ENCODE results near the gene LAMA5. TPM values are rescaled to one million over a fixed set of nuclear protein-coding genes. Genes with fewer than 3 reads are reported as not detected.

Gene LAMA5
- polyA plus RNA-seq, 3 donors, result 46.3 to 364 (median 81.1) TPM

DNA sequence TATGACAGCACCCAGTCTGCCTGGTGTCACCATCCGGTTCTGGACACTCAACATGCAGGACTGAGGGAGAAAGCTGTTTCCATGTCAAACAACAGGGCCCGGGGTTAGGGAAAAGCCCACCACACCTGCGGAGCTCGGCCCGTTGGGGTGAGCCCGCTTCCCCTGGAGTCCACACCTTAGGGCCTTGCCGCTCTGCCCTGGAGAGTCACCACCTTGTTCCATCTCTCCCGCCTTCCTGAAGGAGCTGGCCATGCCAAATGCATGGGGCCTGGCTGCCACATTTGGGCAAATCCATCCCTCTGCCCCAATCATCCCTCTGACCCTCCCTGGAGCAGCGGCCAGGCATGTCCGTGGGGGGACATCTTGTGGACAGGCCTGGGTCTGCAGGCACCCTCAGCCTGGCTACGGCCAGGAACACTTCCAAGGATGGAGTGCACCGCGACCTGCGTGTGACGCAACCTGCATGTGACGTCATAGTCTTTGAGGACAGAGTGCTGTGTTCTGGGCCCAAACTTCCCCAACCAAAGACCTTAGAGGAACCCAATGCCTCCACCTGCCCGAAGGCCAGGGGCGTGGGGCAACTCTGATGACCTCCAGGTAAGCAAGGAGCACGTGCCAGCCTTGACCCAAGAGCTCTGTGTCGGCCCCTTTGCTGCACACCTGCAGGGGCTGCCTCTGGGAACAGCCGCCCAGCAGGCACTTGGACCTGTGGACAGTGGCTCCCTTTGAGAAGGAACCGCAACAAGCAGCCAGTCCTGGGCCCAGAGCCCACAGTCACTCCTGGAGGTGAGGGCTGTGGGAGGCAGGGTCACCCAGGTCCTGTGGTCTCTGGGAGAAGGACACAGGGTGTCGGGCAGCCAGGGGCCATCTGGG, 38.2 kb upstream of the LAMA5 start:
- 68% methylated on average over 23 of the region's 23 CpGs for WGBS, 3 donors
- no peak overlapping the region for H3K27ac ChIP-seq (ENCODE audit: low read depth, low read length)

DNA sequence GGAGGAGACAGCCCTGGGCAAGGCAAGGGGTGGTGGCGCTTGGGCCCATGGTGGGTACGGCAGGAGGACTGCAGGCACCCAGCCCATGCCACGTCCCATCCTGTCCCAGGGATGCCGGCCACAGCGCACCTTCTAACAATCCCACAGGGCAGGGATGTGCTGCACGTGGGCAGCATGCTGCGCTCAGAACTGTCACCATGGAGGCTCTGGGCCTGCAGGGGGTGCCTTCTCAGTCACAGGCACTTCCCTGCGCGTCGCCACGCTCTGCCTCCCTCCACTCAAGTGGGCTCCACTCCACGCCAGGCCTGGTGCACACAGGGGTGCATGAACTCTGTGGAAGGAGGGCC, 37.6 kb upstream of the LAMA5 start:
- no peak overlapping the region for H3K27ac ChIP-seq (ENCODE audit: low read depth, low read length)
- 92 to 97% (median 95%) methylated on average over 10 to 12 of the region's 12 CpGs for WGBS, 3 donors

DNA sequence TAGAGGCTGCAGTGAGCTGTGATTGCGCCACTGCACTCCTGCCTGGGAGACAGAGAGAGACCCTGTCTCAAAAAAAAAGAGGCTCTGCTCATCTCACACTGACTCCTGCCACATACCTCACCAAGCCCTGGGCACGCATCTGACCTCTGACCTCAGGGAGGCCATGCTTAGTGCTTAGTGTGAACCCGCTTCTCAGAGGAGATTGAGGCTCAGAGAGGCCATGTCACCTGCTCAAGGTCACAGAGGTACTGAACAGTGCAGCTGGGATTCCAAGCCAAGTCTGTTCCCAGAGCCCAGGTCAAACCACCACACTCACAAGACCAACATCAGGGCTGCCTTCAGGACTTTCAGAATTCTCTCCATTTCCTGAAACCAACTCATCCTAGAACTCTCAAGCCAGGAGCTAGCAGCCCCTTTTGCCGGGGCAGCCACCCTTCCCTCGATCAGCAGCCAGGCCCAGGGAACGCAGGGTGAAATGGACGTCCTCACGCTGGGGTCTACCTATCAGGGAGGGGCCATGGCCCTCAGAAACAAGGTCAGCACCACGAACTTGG, 37.1 kb upstream of the LAMA5 start:
- H3K27ac ChIP-seq (ENCODE audit: low read depth, low read length), result no peak overlapping the region
- WGBS, 3 donors, result 88 to 95% (median 92%) methylated on average over 9 of the region's 9 CpGs

DNA sequence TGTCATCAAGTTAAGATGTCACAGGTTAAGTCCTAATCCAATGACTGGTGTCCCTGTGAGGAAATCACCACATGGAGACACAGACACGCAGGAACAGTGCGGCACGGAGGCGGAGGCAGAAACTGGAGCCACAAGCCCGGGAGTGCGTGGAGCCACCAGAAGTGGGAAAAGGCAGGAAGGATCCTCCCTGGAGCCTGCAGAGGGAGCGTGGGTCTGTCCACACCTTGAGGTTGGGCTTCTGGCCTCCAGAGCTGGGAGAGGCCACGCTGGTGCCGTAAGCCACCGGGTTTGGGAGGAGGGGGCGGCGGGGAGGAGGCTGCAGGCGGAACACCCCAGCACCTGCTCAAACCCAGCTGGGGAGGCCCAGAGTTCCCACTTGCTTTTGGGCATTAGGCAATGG, 36.2 kb upstream of the LAMA5 start:
- no peak overlapping the region for H3K27ac ChIP-seq (ENCODE audit: low read depth, low read length)
- WGBS, 3 donors, result 80 to 88% (median 87%) methylated on average over 13 of the region's 13 CpGs

DNA sequence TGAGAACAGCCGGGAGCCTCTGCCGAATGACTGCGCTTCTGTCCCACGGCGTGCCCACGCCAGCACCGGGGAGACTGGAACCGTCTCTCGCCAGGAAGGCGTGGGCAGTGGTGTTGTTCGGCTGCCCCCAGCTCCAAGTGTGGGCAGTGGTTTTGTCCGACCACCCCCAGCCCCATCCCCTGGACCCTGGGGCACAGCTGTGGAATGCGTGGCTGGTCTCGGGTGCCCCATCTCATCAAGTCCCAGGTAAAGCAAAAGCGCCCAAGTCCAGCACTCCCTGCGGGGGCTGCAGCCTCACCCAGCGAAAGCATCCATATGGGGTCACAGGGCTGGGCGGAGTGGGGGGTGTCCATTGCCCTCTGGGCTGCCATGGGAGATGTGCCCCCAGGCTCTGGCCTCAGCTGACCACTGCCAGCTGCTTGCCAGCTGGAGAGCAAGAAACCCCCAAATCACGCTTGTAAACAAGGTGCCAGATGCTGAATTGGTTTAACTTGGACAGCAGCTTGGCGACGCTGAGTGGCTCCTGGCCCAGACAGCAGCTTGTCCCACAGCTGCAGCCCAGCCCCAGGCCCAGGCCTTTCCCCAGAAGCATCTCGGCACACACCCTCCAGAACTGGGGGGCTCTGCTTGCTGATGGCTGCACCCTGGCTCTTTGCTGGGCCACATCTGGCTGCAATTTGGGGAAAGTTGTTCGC, 35.5 kb upstream of the LAMA5 start:
- no peak overlapping the region for H3K27ac ChIP-seq (ENCODE audit: low read depth, low read length)
- 88 to 94% (median 93%) methylated on average over 23 of the region's 23 CpGs for WGBS, 3 donors

DNA sequence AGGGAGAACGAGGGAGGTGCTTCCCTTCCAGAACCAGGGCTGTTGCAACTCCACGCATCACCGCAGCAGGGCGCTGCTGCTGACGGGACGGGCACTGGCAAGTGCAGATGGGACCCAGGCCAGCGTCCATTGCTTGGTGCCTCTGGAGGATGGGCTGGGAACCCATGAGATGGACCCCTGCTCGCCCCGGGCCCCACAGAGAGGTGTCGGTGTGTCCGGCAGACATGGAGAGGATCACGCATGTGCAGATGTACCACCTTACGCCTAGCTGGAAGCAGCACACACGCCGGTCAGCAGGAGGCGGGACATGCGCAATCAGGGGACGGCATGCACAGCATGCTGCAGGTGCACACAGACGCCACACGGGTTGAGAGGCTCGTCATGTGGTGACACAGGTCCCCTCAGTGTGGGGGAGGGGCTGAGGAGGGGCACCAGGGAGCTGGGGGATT, 34.2 kb upstream of the LAMA5 start:
- H3K27ac ChIP-seq (ENCODE audit: low read depth, low read length), result no peak overlapping the region
- 78 to 83% (median 83%) methylated on average over 21 of the region's 21 CpGs for WGBS, 3 donors

DNA sequence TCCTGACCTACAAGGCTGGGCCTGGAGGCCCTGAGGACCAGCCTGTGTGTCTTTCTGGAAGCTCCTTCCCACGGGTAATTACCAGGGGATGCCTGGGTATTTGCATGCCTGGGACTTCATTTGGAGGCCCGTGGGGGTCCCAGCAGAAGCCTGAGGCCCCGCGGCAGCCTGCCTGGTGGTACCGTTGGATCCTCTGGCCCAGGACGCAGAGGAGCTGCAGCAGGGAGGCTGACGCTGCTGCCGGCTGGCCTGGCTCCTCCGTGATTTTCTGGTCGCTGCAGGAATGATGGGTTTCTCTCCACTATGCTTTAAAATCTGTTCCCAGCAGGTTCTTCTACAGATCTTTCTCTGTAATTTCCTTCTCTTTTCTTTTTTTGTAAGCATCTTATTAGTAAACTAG, 33.4 kb upstream of the LAMA5 start:
- WGBS, 3 donors, result 81 to 93% (median 89%) methylated on average over 10 of the region's 10 CpGs
- H3K27ac ChIP-seq (ENCODE audit: low read depth, low read length), result no peak overlapping the region

DNA sequence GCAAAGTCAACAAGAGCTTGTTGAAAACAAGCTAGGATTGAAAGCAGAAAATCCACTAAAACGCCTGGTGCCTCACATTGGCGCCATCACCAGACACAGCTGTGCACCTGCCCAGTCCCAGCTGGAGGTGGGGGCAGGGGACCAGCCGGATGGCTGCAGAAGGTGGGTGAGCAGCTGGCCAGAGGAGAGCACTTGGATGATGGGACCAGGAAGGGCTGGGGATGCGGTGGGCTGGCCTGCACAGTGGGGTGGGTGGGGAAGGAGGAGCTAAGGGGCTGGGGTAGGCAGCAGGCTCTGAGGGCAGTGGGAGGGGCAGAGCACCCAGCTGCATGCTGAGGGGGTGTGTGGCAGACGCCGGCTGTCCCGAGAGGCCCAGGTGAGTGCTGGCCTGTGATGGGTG, 32.9 kb upstream of the LAMA5 start:
- 74 to 87% (median 87%) methylated on average over 7 of the region's 7 CpGs for WGBS, 3 donors

DNA sequence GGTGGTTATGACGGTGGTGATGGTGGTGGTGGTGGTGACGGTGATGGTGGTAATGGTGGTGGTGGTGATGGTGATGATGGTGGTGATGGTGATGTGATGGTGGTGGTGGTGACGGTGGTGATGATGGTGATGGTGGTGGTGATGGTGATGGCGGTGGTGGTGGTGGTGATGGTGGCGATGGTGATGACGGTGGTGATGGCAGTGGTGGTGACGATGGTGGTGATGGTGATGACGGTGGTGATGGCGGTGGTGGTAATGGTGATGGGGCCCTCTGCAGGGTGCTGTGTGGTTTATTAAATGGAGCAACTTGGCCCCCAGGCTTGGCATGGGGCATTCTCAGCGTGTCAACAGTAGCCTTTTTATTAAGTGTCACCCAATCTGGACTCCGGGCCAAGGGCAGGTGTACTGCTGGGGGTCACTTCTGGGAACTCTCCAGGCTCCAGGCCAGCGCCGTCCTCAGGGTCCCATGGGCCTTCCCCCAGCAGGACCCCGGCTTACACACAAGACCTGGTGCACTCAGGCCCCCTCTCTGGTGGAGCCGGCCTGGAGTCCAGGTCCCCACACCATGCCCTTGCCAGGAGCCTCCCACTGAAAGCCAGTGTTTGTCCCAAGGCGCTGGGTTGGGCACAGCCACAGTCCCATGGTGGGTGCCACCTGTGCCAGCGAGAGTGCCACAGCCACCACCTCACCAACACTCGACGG, 31.2 kb upstream of the LAMA5 start:
- no peak overlapping the region for H3K27ac ChIP-seq (ENCODE audit: low read depth, low read length)
- 87 to 98% (median 96%) methylated on average over 17 to 19 of the region's 19 CpGs for WGBS, 3 donors

More for the DNA sequence above, 32.9 kb upstream of the LAMA5 start:
- no peak overlapping the region for H3K27ac ChIP-seq (ENCODE audit: low read depth, low read length)

DNA sequence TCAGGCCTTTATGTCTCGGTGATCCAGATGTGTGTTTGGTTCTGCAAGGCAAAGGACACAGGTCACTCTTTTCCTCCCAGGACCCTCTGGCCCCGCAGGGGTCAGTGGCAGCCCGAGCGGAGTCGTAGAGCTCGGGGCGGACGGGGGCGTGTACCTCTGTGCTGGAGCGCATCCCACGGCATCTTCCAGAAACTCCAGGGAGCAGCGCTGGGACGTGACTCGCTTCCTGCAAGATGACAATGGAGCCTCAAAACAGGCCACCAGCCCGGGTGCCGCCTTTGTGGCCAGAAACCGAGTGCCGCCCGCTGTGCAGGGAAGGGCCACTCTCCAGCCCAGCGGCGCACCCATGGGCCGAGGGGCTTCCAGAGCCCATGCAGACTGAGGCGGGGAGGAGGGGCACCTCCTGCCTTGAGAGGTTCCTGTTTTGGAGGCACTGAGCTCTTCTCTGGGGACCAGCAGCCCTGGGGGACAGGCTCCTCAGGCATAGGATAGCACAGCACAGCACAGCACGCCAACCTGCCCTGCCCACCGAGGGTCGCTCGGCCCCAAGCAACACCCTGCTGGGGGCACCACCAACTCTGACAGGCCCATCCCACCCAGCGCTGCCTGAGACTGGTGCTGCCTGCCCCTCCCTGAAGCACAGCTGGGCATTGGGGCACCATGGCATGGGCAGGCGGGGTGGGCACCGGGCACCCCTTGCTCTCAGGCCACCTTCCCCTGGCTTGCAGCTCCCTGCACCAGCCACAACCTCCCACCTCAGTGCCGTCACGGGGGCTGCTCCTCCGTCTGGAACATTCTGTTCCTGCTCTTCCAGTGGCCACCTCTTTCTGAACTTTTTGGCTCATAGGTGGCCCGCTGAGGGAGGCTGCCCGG, 29.5 kb upstream of the LAMA5 start:
- WGBS, 3 donors, result 85 to 94% (median 88%) methylated on average over 34 to 35 of the region's 35 CpGs

DNA sequence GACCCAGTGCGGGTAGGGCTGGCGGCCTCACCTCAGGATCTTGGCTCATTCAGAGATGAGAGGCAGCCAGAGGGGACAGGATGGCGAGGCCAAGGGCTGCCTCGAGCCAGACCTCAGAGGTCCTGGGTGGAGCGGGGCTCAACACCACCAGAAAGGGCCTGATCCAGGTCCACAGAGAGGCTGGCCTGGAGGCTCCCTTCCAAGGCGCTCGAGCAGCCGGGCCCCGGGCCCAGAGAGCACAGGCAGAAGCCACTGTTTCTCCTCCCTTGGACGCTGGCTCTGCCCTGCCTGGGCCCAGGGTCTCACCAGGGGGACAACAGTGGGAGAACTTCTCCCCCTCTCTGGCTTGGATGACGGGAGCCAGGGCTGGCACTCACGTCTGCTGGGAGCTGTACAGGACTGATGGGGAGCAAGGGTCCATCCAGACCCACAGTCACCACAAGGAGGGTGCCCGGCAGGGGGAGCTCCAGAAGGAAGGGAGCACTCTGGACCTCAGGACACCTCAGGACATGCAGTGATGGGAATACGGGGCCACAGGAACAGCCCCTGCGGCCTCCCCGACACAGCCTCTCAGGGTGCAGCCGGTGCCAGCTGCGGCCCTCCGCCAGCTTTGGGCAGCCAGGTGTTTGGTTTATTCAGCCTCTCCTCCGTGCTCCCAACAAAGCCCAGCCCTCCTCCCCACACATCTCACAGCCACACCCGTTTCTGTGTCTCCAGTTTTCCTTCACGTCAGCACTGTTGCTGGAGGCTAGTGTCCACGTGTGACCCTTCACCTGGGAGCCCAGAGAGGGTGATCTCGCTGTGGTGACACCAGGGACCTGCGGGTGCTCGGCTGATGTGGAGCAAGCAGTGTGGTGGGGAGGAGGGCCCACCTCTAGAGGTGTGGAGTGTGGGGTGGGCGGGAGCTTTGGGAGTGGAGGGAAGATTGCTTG, 28.5 kb upstream of the LAMA5 start:
- WGBS, 3 donors, result 87 to 89% (median 88%) methylated on average over 25 to 27 of the region's 27 CpGs
- H3K27ac ChIP-seq (ENCODE audit: low read depth, low read length), result no peak overlapping the region

More for the DNA sequence above, 29.5 kb upstream of the LAMA5 start:
- no peak overlapping the region for H3K27ac ChIP-seq (ENCODE audit: low read depth, low read length)

DNA sequence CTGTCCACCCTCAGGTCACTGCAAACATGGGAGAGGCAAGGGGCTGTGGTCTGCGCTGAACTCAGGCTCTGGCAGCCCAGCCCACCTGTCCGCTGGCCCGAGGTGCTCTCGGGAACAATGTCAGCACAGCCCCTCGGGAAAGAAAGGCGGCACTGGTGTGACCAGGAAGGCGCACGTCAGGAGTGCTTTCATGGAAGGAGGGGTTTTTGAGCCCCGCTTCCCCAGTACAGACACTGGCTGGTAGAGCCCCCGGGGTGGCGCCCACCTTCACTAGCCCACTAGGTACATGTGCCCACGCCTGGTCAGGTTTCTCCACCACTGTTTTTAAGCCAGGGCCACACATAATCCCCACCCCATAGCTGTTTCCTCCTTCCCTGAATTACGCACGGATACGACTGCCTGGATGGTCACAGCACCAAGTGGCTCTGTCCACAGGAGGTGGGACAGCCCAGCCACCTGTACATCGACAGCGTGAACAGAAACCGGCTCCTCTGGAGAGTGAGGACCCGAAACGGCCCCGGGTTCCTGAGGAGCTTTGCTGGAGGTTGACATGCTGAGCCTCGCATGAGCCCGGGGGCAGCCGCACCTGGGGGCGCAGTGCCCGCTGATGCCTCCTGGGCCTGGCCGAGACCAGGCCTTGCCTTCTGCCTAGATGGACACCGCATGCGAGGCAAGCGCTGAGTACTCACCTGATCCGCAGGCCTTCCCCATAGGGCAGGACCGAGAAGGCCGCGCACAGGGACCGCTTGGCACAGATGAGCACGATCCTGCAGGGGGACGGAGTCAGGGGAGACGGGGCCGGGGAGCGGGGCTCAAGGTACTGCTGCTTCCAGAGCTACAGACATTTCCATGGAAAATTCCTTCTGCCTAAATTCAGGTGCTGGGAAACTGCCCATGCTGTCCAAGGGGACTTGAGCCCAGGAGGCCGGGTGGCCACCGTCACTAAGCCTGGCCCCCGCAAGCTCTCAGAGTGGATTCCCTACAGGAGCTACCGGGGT, 27.4 kb upstream of the LAMA5 start:
- 93 to 96% (median 93%) methylated on average over 43 to 44 of the region's 44 CpGs for WGBS, 3 donors
- H3K27ac ChIP-seq (ENCODE audit: low read depth, low read length), result no peak overlapping the region

DNA sequence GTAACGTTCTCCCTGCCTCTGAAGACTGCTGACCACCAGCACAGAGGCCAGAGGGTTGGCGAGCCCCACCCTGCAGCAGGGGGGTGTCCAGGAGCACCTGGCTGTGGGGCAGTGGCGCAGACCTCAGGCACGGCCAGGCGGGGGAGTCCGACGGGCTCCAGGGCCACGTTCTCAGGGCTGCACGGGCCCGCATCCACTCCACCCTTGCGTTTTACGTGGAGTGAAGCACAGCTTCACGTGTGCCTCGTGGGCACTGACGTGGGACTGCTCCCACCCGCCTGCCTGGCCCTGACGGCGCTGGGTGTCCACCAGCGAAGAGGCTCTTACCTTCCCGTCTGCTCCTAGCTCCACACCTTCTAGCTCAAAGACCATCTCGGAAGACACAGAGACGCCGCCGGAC, 26.7 kb upstream of the LAMA5 start:
- whole genome bisulfite sequencing, 3 donors, result 91 to 94% (median 91%) methylated on average over 24 of the region's 24 CpGs
- H3K27ac ChIP-seq (ENCODE audit: low read depth, low read length), result no peak overlapping the region

DNA sequence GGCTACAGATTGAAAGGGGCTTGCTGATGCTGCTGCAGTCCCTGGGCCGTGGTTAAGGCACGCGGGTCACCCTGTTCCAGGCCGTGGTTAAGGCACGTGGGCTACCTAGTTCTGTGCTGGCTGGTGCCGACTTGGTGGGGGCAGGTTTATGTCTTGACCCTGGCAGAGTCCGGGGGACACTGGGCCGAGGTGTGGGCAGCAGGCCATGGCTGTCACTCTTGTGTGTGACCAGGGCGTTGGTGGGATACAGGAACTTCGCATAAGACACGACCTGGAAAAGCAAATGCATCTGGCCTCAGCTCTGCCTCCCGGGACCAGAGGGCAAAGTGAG, 26.2 kb upstream of the LAMA5 start:
- no peak overlapping the region for H3K27ac ChIP-seq (ENCODE audit: low read depth, low read length)

DNA sequence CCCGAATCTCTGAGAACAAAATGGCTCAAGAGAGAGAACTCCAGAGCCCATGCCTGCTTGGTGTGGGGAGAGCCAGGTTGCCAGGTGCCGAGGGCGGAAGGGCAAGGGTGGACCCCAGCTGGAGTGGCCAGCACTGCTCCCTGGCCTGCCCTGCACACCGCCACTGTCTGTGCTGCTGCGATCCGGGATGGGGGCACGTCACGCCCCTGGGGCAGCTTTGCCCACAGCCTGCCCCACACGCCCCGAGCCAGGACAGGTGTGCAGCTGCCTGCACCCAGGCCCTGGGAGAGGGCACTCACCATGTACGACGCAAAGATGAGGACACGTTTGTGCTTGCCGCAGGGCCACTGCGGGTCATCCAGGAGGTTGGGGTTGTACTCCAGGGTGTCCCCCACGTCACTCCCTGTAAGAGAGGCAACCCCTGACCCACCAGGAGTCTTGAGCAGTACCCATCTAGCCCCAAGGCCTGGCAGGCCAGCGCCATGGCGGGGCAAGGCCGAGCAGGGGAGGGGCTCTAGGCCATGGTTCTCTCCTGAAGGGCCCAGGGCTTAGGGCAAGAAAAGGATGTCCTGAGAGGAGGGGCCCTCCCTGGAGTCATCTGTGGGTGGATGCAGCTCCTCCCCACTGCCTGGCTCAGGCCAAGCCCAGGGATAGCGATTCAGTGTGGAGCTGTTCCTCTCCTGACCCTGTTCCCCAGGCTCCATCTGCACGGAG, 25.7 kb upstream of the LAMA5 start:
- 86 to 92% (median 88%) methylated on average over 17 to 21 of the region's 21 CpGs for WGBS, 3 donors
- H3K27ac ChIP-seq (ENCODE audit: low read depth, low read length), result no peak overlapping the region

More for the DNA sequence above, 26.2 kb upstream of the LAMA5 start:
- 75 to 87% (median 80%) methylated on average over 12 of the region's 12 CpGs for WGBS, 3 donors

All from adipose tissue (tissue), 3 donors.